HT-29 (cell line): ENCODE measurements around the gene TRIM31. TPM values are rescaled to one million over a fixed set of nuclear protein-coding genes. Genes with fewer than 3 reads are reported as not detected.

ENCODE experiments used
- DNase-seq: peaks from one replicate; pipeline ENCODE4 v3.0.0-alpha.2; 2015; ENCODE audit warnings: low spot score
- total RNA-seq: library from RNA; depleted of rRNA; stranded (reverse); fragments of >200 nt; shearing (Covaris generic); gene quantifications from 2 replicates; pipeline ENCODE4 v1.2.3, GENCODE V29; 2014; rRNA removed

TRIM31 gene, protein sequence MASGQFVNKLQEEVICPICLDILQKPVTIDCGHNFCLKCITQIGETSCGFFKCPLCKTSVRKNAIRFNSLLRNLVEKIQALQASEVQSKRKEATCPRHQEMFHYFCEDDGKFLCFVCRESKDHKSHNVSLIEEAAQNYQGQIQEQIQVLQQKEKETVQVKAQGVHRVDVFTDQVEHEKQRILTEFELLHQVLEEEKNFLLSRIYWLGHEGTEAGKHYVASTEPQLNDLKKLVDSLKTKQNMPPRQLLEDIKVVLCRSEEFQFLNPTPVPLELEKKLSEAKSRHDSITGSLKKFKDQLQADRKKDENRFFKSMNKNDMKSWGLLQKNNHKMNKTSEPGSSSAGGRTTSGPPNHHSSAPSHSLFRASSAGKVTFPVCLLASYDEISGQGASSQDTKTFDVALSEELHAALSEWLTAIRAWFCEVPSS
- total RNA-seq = 112 and 119 TPM in 2 replicates

DNA sequence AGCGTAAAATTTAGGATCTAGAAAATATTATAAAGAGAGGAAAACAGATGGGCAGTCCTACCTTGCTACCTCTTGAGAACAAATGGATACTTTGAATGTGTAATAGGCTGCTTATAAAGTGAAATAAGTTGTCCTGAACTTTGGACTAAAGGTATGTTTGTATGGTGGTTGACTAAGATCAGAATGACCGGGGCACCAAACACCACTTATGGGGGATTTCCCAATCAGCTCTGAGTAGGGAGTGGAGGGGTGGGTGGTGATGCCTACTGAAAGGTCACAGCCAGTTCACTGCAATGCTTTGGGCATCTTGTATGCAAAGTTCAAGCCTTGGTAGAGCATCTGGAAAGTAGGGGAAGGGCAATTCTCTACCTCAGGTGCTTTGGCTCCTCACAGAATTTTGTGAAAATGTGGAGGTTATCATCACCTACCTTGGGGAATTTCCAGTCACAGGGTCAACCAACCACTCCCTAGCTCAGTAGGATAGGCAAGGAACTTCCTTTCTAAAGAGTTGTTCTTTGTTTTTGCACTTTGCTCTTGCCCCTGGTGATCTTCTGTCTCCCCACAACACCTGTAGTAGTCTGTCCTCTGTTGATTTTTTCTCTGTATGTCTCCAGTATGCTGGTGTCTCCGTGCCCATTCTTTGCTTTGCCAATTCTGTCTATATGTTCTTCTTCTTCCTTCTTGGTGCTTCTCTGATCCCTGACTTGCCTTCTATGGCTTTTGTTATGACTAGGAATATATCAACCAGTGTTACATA lies at the start of gene TRIM31:
Gene TRIM31, minus strand, starts transcription at position 88 of the 757 bp plus-strand sequence. CDS start 285 bp downstream, outside the sequence.
- peak; percentile 90 for DNase-seq

DNA sequence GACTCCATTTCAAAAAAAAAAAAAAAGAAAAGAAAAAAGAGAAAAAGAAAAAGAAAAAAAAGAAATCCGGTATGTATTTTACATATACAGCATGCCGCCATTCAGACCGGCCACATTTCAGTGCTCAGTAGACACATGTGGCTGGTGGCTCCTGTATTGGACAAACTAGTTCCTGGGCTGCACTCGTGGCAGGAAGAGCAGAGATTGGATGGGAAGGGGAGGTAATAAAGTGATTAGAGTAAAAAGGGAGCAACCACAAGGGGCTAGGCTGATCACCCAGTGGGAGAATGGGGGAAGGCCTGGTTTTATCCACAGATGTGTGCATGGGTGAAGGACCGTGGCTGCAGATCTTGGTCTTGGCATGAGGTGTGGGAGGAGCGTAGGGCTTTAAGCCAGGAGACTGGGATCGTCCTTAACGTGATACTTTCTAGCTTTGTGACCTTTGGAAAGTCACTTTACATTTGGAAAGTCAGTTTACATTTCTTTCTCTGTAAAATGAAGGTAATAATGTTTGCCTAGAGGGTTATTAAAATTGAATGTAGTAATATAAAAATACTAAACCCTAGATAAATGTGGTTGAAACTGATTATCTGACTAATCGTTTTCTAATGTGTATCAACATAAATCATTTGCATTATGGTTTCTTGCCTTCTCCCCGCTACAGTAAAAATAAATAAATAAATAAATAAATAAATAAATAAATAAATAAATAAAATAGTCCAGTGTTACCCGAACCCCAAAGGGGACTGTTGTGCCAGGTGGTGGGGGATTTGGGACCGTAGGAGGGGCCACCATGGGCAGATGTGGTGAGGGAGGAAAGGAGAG lies 49.6 kb upstream of the TRIM31 start:
- no peak for DNase-seq

- DNase-seq = no peak
Measured at GRCh38 chr6:30160785-30161531, 48.1 kb upstream of the TRIM31 start, which contains the start of gene TRIM10. Gene TRIM10 (minus strand): TSS chr6:30161211. CDS start chr6:30160858, 353 bp downstream.

- DNase-seq = no peak
Measured at GRCh38 chr6:30160008-30160784, 47.3 kb upstream of the TRIM31 start.

DNA sequence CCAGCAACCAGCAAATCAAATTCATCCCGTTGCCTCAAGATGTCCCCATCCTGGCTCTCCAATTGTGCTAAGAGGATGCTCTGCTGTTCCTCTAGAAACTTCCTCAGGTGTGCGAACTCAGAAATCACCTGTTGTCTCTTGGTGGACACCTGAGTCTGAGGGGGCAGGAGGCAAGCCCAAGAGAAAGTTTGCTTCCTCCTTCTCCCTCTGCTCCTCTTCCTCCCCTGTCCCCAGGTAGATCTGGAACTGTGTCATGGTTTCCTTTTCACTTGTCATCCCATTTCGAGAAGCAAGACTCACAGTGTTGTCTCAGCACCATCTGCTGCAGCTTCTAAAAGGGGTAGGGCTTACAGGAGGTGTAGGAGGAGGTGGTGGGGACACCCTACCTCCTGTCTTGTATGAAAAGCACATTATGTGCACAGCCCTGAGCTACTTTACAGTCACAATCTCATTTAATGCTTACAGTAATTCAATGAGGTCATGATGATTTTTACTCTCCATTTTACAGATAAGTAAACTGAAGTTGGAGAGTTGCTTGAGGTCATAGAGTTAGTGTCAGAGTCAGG lies 45.7 kb upstream of the TRIM31 start:
- no peak for DNase-seq

- no peak for DNase-seq
Measured at GRCh38 chr6:30157999-30158398, 45.1 kb upstream of the TRIM31 start.

DNA sequence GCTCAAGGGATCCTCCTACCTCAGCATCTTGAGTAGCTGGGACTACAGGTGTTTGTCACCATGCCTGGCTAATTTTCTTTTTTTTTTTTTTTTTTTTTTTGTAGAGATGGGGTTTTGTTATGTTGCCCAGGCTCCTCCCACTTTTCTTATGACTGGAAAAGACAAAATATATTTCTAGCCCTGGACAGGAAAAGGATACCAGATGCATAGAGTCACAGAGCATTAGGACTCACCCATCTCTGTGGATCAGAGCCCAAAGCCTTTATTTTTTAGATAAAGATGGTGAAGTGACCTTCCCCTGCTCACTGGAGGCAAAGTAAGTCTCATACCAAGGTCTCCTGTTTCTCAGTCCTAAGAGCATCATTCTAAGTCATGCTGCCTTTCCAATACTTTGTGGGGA lies 44.7 kb upstream of the TRIM31 start:
- DNase-seq = no peak

- no peak for DNase-seq
Measured at GRCh38 chr6:30156774-30157173, 43.9 kb upstream of the TRIM31 start.

DNA sequence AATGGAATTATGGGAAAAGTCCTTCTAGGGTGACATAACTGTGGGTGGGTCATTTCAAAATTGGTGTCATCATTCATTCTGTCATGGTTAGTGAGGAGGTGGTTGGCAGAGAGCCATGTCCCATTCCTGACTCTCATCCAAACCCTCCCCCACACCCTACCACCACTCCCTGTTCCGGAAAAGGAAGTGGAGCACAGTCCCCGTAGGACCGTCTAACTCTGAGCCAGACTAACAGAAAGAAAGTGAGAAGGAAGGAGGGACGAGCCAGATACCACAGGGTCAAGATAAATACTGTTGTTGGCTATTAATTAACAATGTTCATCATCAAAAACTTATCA lies 43.3 kb upstream of the TRIM31 start:
- DNase-seq = peak; percentile 78

DNA sequence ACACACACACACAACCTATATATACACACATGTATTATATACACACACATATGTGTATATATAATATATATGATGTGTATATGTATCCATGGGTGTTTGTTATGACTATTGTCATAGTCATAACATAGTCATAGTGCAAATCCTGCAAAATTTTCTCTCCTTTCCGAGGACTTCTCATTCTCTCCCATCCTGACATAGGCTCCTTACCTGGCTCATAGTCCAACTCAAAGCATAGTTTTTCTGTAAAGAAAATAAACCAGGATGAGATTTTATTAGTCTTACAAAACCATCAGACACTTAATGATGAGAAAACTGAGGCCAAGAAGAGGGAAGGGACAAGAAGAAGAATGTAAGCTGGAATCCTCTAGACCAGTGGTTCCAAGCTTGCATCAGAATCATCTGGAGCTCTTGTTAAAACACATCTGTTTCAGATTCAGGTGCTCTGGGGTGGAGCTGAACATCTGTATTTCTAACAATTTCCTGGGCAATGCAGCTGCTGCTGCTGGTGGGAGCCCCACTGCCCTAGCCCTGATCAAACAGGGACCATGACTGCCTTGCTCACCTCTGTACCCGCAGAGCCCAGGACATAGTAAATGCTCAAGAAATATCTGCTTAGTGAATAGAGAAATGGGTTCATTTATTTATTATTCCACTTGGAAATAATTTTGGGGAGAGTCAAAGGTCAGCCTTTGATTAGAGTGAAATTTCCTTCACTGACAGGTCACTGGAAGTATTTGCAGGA lies 42.8 kb upstream of the TRIM31 start:
- DNase-seq = peak; percentile 42

GRCh38 chr6:30154709-30155519 lies 42.0 kb upstream of the TRIM31 start:
- DNase-seq = peak; percentile 62

GRCh38 chr6:30154061-30154460 lies 41.2 kb upstream of the TRIM31 start:
- no peak for DNase-seq

DNA sequence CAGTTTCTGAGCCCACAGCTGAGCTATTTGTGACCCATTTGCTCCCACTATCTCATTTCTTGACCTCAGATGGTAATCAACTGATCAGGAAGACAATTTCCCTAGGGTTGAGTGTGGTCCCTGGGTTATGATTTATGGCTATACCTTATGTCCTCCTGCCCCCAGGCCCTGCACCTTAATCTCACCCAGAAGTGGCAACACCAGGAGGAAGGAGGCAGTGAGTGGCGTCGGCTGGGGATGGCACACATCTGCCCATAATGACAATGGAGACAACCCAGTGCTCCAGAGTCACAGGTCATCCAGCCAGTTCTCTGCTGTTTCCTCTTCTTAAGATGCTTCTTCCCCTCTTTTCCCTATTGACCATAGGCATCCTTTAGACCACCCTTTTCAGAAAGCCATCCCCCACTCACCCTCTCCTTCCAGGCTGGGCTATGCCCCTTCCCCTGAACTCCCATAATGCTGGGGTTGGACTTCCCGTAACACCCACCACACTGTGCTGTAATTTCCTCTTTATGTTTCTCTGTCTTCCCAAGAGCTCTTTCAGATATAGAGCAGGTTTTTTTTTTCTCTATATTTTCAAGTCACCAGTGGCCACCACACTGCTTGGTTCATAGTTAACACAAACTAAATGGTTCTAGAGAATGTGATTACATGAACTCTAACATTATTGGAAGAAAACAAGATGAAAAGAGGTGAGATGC lies 40.2 kb upstream of the TRIM31 start:
- DNase-seq = no peak

DNA sequence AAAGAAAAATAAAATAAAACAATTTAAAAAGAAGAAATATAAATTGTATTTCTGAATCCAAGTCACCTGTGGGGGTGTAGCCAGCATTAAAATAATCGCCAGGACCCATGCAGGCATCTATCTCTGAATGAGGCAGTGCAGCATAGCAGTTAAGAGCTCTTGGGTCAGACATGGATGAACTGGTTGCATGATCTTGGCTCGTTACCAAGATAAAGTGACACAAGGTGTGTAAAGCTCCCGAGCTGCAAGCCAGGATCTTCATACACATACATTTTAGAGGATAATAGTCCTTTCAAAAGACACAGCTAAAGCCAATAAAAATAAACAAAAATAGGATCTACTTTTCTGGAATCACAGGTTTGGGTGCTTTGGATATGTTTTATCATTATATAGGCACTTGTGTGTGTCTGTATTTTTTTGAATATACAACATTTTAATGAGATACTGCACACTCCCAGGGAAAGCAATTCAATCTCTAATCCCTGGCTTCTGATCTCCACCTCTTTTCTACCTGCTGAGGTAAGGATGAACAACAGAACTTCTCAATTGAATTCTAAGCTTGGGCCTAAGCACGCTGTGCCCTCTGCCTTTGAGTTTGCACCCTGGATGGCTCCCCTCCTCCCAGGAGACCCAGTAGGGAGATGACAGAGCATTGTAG lies 39.3 kb upstream of the TRIM31 start:
- DNase-seq = peak; percentile 36

GRCh38 chr6:30151580-30151979 lies 38.7 kb upstream of the TRIM31 start:
- DNase-seq = no peak

DNA sequence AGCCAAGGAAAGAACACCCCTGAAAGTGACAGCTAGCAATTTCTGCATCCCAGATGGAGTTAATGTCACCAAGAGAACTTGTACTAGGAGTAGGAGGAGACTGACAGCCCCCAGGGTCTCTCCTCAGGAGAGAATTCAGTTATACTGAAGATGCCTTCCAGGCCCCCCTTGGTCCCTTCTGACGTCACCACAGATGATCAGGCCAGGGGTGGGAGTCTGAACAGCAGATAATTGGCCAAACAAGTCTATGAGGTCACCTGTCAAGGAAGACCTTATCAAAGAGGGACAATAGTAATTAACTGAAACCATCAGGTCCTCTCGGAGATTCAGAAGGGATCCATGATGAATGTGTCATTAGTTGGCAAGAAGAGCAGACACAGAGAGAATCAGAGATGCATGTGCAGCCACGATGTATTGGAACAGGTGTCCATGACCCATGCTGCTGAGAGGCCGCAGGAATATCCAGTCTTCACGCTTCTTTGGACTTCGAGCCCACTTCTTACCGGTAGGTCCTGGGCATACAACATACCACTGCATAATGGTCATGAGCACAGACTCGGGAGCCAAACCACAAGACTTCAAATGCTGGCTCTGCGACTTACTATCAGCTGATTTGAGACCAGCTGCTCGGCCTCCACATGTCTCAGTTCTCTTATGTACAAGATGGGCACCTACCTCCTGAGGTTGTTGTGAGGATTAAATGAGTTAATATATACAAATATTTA lies 37.9 kb upstream of the TRIM31 start:
- no peak for DNase-seq
